Endodermal cell (in vitro differentiated cells): ENCODE results near the gene SDSL. TPM values are rescaled to one million over a fixed set of nuclear protein-coding genes. Genes with fewer than 3 reads are reported as not detected.
A peak's percentile ranks its signal among the peaks of the same experiment; 100 is the strongest.

ENCODE experiments used
- DNase-seq: peaks from one replicate; pipeline ENCODE4 v3.0.0-alpha.2; 2017
- H3K27ac ChIP-seq: 2 replicates; pipeline ENCODE4 v1.5.1; 2013; ENCODE audit warnings: mild to moderate bottlenecking, low read depth, low read length, moderate library complexity
- H3K27me3 ChIP-seq: 2 replicates; pipeline ENCODE4 v1.6.1; 2013; ENCODE audit warnings: mild to moderate bottlenecking, low read length, moderate library complexity; ENCODE audit not compliant: insufficient read depth, control insufficient read depth, poor library complexity, severe bottlenecking
- H3K36me3 ChIP-seq: 2 replicates; pipeline ENCODE4 v1.7.0; 2013; ENCODE audit warnings: mild to moderate bottlenecking, low read length, moderate library complexity; ENCODE audit not compliant: control insufficient read depth, insufficient read depth
- H3K4me1 ChIP-seq: one replicate; pipeline ENCODE4 v1.7.0; 2013; ENCODE audit warnings: low read length; ENCODE audit not compliant: control insufficient read depth, insufficient read depth
- H3K4me3 ChIP-seq: 2 replicates; pipeline ENCODE4 v1.5.1; 2013; ENCODE audit warnings: mild to moderate bottlenecking, low read length, moderate library complexity
- H3K9ac ChIP-seq: 2 replicates; pipeline ENCODE4 v1.6.1; 2013; ENCODE audit warnings: mild to moderate bottlenecking, low read length, moderate library complexity; ENCODE audit not compliant: poor library complexity, severe bottlenecking; ENCODE audit errors: extremely low read depth
- H3K9me3 ChIP-seq: 2 replicates; pipeline ENCODE4 v1.6.1; 2013; ENCODE audit warnings: mild to moderate bottlenecking, low read length, moderate library complexity; ENCODE audit not compliant: control insufficient read depth
- H3K27ac Mint-ChIP-seq: 2 replicates; pipeline ENCODE4 v1.8.0; 2020; ENCODE audit warnings: mixed read lengths
- H3K27me3 Mint-ChIP-seq: 2 replicates; pipeline ENCODE4 v1.8.0; 2021; ENCODE audit warnings: mild to moderate bottlenecking, mixed read lengths; ENCODE audit not compliant: insufficient read depth
- H3K36me3 Mint-ChIP-seq: 2 replicates; pipeline ENCODE4 v1.8.0; 2020; ENCODE audit warnings: low read depth, mixed read lengths
- H3K4me1 Mint-ChIP-seq: 2 replicates; pipeline ENCODE4 v1.8.0; 2020; ENCODE audit warnings: mixed read lengths
- H3K4me3 Mint-ChIP-seq: 2 replicates; pipeline ENCODE4 v1.8.0; 2020; ENCODE audit warnings: mild to moderate bottlenecking, moderate library complexity, mixed read lengths
- H3K9me3 Mint-ChIP-seq: 2 replicates; pipeline ENCODE4 v1.8.0; 2020; ENCODE audit warnings: mild to moderate bottlenecking, mixed read lengths
- WGBS, 2 experiments: methylation state at CpG; one replicate each; pipeline versions ENCODE4 v1.1.5 to v1.1.7; 2013; ENCODE audit warnings: missing lambda C conversion rate in 2 of 2, mixed read lengths in 1 of 2; ENCODE audit not compliant: insufficient coverage in 1 of 2, insufficient read length in 1 of 2; 5-methylcytosine and 5-hydroxymethylcytosine counted together
- total RNA-seq, 2 donors: library from RNA; stranded (reverse); fragmentation: NEBNext Ultra II Directional in 1 of 2; extraction: Animal tissue kit (Norgen Biotek cat#: 25700) in 1 of 2; gene quantifications; 2 replicates in 1 of 2; 3 replicates in 1 of 2; pipeline ENCODE4 v1.2.1, GENCODE V29; 2021
- TF ChIP-seq, protein P1 (sequence below): fragments of 200-600 bp; sonication (generic); conservative IDR thresholded peaks from 2 replicates; pipeline ENCODE4 v1.5.0; 2021; ENCODE audit warnings: antibody characterized with exemption, mild to moderate bottlenecking

SDSL gene
- total RNA-seq, 2 donors from 2014 or later, result 2.4 to 5.7 TPM

DNA sequence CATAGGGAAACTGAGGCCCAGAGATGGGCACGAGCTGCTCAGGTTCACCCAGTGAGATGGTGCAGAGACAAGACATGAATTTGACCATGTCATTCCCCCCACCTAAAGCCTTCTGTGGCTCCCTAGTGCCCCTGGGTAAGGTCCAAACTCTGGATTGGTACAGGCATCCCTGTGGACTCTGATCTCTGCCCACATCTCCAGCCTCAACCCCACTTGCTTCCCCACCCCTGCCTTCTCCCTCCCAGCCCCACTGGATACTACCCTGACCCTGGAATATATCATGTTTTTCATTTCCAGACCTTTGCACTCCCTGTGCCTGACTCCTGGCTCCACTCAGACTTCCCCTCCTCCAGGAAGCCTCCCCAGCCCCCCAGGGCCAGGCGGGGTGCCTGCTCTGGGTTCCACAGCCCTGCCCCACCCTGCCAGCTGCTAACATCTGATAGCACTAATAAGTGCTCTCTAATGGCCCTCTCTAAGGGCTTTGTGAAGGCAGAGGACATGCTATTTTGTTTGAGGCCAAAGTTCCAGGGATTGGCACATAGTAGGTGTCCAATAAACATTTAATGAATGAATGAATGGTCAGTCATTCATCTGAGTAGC is 1.1 kb upstream of the SDSL start:
- no peaks in the 10 kb centered on the region for H3K9me3 ChIP-seq
- Mint-ChIP-seq H3K27me3 (no peaks in the 10 kb centered on the region), H3K4me1 (peaks cover 18% of the 10 kb centered on the region), H3K27ac (no peak overlapping the region), H3K4me3 (no peak overlapping the region), H3K36me3 (no peaks in the 10 kb centered on the region), H3K9me3 (no peaks in the 10 kb centered on the region)
- no peak overlapping the region for H3K4me3 ChIP-seq
- 91% methylated on average over 1 to 2 of the region's 2 CpGs for WGBS, 2 experiments
- no peak for DNase-seq
- H3K27me3 ChIP-seq, result no peaks in the 10 kb centered on the region
- H3K36me3 ChIP-seq, result no peaks in the 10 kb centered on the region
- H3K27ac ChIP-seq, result no peak overlapping the region
- TF ChIP-seq, protein P1, sequence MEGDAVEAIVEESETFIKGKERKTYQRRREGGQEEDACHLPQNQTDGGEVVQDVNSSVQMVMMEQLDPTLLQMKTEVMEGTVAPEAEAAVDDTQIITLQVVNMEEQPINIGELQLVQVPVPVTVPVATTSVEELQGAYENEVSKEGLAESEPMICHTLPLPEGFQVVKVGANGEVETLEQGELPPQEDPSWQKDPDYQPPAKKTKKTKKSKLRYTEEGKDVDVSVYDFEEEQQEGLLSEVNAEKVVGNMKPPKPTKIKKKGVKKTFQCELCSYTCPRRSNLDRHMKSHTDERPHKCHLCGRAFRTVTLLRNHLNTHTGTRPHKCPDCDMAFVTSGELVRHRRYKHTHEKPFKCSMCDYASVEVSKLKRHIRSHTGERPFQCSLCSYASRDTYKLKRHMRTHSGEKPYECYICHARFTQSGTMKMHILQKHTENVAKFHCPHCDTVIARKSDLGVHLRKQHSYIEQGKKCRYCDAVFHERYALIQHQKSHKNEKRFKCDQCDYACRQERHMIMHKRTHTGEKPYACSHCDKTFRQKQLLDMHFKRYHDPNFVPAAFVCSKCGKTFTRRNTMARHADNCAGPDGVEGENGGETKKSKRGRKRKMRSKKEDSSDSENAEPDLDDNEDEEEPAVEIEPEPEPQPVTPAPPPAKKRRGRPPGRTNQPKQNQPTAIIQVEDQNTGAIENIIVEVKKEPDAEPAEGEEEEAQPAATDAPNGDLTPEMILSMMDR, result no peak
- peaks cover 11% of the 10 kb centered on the region for H3K4me1 ChIP-seq
- H3K9ac ChIP-seq, result no peak overlapping the region

DNA sequence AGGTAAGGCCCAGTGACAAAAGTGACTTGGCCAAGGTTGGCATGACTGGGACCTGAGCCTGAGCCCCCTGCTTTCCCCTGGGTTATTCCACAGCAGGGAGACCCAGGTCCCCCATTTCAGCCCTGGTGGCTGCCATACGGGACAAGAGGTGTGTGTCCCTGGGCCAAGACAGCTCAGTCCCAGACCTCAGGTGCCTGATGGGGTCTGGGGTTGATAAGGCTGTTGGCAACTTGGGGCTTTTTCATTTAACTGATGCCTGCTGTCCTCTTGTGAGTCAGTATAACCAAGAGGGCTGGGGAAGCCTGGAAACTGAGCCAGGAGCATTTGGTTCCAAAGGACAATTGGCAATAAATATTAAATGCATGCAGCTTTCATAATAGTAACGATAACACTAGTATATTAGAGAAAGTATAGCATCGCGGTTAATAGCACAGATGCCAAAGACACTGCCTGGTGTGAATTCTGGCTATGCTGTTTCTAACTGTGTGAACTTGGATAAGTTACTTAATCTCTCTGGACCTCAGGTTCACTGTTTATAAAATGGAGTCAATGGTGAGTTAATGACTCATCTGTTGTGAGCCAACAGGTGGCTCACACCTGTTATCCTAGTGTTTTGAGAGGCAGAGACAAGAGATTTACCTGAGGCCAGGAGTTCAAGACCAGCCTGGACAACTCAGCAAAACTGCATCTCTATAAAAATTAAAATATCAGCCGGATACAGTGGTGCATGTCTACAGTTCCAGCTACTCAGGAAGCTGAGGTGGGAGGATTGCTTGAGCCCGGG is 898 bp downstream of the SDSL start:
- peak overlapping the region; percentile 16 for H3K9ac ChIP-seq
- Mint-ChIP-seq H3K27ac (no peak overlapping the region), H3K9me3 (no peaks in the 10 kb centered on the region), H3K27me3 (peaks cover 4% of the 10 kb centered on the region), H3K4me1 (peaks cover 16% of the 10 kb centered on the region), H3K4me3 (peak overlapping the region; percentile 58), H3K36me3 (no peaks in the 10 kb centered on the region)
- TF ChIP-seq, protein P1, result no peak
- WGBS, 2 experiments, result 92 to 93% methylated on average over 5 to 6 of the region's 6 CpGs
- no peaks in the 10 kb centered on the region for H3K27me3 ChIP-seq
- peak overlapping the region; percentile 61 for H3K4me3 ChIP-seq
- H3K4me1 ChIP-seq, result peaks cover 7% of the 10 kb centered on the region
- H3K36me3 ChIP-seq, result no peaks in the 10 kb centered on the region
- no peak for DNase-seq
- H3K27ac ChIP-seq, result peak overlapping the region; percentile 56
- H3K9me3 ChIP-seq, result no peaks in the 10 kb centered on the region

DNA sequence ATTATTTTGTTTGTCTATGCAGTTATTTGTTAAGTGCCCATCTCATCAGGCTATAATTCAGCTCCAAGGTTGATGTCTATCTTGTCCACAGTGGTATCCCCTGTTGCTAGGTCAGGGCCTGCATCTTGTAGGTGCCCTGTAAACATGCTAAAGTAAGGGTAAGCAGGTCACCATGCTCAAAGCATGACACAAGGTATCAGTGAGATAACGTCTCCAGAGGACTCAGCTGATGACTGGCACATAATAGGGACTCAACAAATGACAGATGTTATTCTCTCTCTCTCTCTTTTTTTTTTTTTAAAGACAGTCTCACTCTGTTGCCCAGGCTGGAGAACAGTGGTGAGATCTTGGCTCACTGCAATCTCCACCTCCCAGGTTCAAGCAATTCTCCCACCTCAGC is 2.3 kb downstream of the SDSL start:
- no peaks in the 10 kb centered on the region for H3K9me3 ChIP-seq
- H3K27ac Mint-ChIP-seq, result no peak overlapping the region
- H3K4me3 ChIP-seq, result no peak overlapping the region
- H3K4me3 Mint-ChIP-seq, result no peak overlapping the region
- TF ChIP-seq, protein P1, result no peak
- no peaks in the 10 kb centered on the region for H3K9me3 Mint-ChIP-seq
- peaks cover 8% of the 10 kb centered on the region for H3K27me3 Mint-ChIP-seq
- no peaks in the 10 kb centered on the region for H3K27me3 ChIP-seq
- no peak overlapping the region for H3K9ac ChIP-seq
- no peaks in the 10 kb centered on the region for H3K36me3 ChIP-seq
- H3K27ac ChIP-seq, result no peak overlapping the region
- no peaks in the 10 kb centered on the region for H3K36me3 Mint-ChIP-seq
- whole genome bisulfite sequencing, 2 experiments, result 84 to 86% methylated on average over 1 of the region's 1 CpG
- no peak for DNase-seq
- H3K4me1 ChIP-seq, result peaks cover 3% of the 10 kb centered on the region
- H3K4me1 Mint-ChIP-seq, result peaks cover 11% of the 10 kb centered on the region
